8988T (cell line): Measurements from ENCODE around the gene ARHGAP26.

Experiments used
- DNase-seq: peaks from one replicate; pipeline ENCODE4 v3.0.0; 2011

Gene ARHGAP26

GRCh38 chr5:143271431-143271830 lies 501.3 kb downstream of the ARHGAP26 start:
- DNase-seq, result no peak

GRCh38 chr5:143274952-143275351 lies 504.8 kb downstream of the ARHGAP26 start:
- no peak for DNase-seq

GRCh38 chr5:143275512-143276363 lies 505.6 kb downstream of the ARHGAP26 start:
- DNase-seq, result no peak

- DNase-seq, result no peak
Measured at GRCh38 chr5:143277536-143277935, 507.4 kb downstream of the ARHGAP26 start.
